Brain microvascular endothelial cell (primary cell): ENCODE data around the gene RIC8B.

Source experiments
- DNase-seq: peaks from one replicate; pipeline ENCODE4 v3.0.0-alpha.2; 2020
- H3K27ac ChIP-seq: fragments of 250-450 bp; sonication (Bioruptor Pico); 2 replicates; pipeline ENCODE4 v1.5.1; 2020; ENCODE audit warnings: mild to moderate bottlenecking, moderate library complexity
- H3K27me3 ChIP-seq: fragments of 250-450 bp; sonication (Bioruptor Pico); replicated peaks from 2 replicates; pipeline ENCODE4 v1.5.1; 2020; ENCODE audit warnings: mild to moderate bottlenecking
- H3K36me3 ChIP-seq: fragments of 250-450 bp; sonication (Bioruptor Pico); replicated peaks from 2 replicates; pipeline ENCODE4 v1.5.1; 2020; ENCODE audit warnings: mild to moderate bottlenecking
- H3K4me3 ChIP-seq: 2 replicates; pipeline ENCODE4 v1.5.1; 2011; ENCODE audit warnings: low read depth, mild to moderate bottlenecking, control low read depth, low read length, moderate library complexity
- in situ Hi-C: cut with HindIII; loops from 2 replicates; pipeline ENCODE4 v1.10.0; 2017; ENCODE audit warnings: low sequenced_read_pairs, low pct_ligation_motif_present
- TF ChIP-seq, protein P1 (sequence below): IDR thresholded peaks from 2 replicates; pipeline ENCODE4 v1.5.1; 2011; ENCODE audit warnings: low read depth, mild to moderate bottlenecking, moderate library complexity, low read length, control low read depth, inconsistent platforms; ENCODE audit errors: missing control alignments

Gene RIC8B

DNA sequence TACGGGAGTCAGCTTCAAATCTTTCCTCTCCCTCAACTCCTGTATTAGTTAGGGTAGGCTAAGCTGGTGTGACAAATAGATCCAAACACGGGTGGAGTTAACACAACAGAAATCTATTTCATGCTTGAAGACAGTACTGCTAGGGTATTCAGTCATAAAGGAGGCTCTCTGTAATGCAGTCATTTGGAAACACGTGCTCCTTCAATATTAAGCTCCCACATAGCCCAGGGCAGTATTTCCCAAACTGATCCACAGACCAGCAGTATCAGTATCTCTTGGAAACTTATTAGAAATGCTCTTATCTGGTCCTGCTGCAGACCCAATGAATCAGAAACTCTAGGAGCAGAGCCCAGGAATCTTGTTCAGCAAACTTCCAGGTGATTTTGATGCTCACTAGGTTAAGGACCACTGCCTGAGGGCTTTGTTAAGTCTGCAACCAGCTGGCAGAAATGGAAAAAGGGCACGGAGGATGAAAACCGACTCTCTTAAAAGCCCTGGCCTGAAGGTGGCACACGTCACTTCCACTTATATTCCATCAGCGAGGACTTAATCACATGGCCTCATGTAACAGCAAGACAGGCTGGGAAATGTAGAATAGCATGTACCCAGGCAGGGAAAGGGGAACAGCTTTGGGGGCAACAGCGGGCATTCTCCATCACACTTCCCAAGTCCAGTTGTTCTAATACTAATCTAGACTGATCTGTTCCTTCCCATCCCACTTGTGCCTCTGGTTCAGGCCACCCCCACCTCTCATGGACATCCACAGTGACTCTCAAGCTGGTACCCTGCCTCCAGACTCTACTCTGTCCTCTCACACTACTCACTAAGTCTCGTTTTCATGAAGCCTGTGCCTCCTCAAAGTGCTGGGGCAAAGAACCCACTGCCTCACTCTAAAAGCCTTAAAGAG is 38.2 kb upstream of the RIC8B start:
- H3K4me3 ChIP-seq: no peak overlapping the region
- TF ChIP-seq, protein P1, sequence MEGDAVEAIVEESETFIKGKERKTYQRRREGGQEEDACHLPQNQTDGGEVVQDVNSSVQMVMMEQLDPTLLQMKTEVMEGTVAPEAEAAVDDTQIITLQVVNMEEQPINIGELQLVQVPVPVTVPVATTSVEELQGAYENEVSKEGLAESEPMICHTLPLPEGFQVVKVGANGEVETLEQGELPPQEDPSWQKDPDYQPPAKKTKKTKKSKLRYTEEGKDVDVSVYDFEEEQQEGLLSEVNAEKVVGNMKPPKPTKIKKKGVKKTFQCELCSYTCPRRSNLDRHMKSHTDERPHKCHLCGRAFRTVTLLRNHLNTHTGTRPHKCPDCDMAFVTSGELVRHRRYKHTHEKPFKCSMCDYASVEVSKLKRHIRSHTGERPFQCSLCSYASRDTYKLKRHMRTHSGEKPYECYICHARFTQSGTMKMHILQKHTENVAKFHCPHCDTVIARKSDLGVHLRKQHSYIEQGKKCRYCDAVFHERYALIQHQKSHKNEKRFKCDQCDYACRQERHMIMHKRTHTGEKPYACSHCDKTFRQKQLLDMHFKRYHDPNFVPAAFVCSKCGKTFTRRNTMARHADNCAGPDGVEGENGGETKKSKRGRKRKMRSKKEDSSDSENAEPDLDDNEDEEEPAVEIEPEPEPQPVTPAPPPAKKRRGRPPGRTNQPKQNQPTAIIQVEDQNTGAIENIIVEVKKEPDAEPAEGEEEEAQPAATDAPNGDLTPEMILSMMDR: no peak
- H3K36me3 ChIP-seq: no peaks in the 10 kb centered on the region
- in situ Hi-C loops: no loop called here
- H3K27me3 ChIP-seq: no peaks in the 10 kb centered on the region
- no peak overlapping the region for H3K27ac ChIP-seq
- DNase-seq: no peak

DNA sequence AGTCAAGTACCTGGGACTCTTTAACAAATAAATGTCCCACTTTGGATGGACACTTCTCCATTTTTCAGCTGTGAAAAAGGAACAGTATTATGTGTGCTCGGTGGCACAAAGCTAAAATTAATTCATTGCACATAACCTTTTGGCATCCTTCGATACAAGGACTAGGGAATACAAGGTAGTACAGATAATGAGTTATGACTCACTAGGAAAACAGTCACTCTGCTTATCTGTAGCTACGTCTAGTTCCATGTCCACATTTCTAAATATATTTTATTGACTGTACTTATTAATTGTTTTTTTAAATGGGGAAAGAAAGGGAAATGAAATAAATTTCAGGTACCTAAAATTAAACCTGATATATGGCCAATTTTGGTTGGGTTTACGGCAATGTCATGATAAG is 35.2 kb upstream of the RIC8B start:
- TF ChIP-seq, protein P1: no peak
- no peak overlapping the region for H3K4me3 ChIP-seq
- in situ Hi-C loops: no loop called here
- peaks cover 4% of the 10 kb centered on the region for H3K27me3 ChIP-seq
- DNase-seq: no peak
- no peaks in the 10 kb centered on the region for H3K36me3 ChIP-seq
- H3K27ac ChIP-seq: no peak overlapping the region

DNA sequence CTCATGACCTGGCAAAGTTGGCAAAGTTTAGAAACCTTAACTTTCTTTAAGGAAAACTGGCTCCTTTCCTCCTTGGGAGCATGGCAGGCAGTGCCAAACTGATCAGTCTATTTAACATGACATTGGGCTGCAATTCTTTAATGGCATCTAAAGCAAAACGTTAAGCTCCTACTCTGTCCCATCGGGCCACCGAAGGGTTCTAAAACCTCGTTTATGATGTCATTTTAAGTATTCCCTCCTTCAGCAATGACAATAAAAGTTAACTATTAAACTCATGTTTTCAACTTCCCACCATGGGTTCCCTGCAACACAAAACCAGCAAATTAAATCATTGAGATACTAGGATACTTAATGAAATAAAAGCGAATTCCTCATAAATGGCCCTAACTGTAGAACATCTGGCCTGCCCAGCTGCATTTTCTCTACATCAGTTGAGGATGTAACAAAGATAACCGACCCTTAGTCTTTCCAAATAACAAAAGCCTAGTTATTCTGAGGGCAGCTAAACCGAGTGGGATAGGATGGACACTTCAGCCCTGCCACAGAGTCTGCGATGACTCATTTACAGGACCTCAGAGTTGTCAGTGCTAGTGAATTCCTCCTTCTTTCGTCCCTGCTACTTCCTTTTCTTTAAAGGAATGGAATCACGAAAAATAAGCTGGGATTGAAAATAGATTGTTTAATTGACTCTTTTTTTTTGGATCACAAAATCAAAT is 34.5 kb upstream of the RIC8B start:
- no peaks in the 10 kb centered on the region for H3K36me3 ChIP-seq
- H3K4me3 ChIP-seq: no peak overlapping the region
- H3K27me3 ChIP-seq: peaks cover 4% of the 10 kb centered on the region
- TF ChIP-seq, protein P1: no peak
- peak; percentile 55 for DNase-seq
- no peak overlapping the region for H3K27ac ChIP-seq
- in situ Hi-C loops: no loop called here

DNA sequence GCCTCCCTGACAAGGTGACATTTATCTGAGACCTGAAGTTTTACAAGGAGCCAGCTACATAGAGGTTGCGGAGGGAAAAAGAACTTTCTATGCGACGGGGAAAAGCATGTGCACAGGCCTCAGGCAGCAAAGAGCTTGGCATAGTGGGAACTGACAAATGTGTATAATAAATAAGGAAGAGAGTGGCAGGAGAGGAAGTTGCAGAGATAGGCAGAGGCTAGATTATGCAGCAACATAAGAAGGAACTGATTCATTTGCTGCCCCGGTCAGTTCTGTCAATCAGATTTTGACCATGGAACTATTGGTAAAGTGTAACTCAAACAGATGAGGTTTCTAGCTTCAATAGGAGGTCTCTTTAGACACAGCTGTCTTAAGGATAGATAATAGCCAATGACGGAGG is 33.7 kb upstream of the RIC8B start:
- Histone ChIP-seq H3K4me3 (no peak overlapping the region), H3K36me3 (no peaks in the 10 kb centered on the region), H3K27ac (no peak overlapping the region), H3K27me3 (peaks cover 4% of the 10 kb centered on the region)
- in situ Hi-C loops: no loop called here
- no peak for DNase-seq
- TF ChIP-seq, protein P1: no peak

DNA sequence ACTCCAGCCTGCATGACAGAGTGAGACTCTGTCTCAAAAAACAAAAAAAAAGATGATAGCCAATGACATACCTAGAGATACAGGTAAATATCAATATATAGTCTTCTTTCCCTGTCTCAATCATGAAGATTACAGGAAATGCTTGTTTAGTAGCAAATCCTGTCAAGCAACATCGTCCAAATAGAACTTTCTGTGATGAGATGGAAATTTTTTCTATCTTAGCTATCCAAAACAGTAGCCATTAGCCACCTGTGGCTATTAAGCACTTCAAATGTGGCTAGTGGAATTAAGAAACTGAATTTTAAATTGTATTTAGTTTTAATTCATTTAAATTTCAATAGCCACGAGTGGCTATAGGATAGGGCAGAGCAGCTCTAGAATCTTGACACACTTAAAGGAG is 33.2 kb upstream of the RIC8B start:
- DNase-seq: no peak
- in situ Hi-C loops: no loop called here
- Histone ChIP-seq H3K36me3 (no peaks in the 10 kb centered on the region), H3K4me3 (no peak overlapping the region), H3K27ac (no peak overlapping the region), H3K27me3 (peaks cover 4% of the 10 kb centered on the region)
- TF ChIP-seq, protein P1: no peak
